ENCODE measurements around the gene HRH3. TPM values are rescaled to one million over a fixed set of nuclear protein-coding genes. Genes with fewer than 3 reads are reported as not detected.

HRH3 gene
- total RNA-seq, 1 donor from 2014 or later = not detected

DNA sequence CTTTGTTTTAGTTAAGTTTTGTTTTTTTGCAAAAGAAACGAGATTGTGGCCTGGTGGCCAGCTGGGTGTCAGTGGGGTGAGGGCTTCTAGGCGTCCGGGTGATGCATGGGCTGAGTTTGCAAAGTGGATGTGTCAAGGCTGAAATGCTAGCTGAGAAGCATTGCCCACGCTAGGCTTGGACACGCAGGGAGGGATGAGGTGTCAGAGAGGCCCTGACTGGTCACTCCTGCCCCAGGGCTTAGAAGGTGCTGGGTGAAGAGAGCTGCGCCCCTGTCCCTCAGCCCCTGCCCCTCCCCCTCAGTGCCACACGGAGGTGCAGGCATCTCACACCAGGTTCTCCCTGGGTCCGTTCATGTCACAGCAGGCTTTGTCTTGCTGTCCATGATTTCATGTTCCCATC, 26.4 kb upstream of the HRH3 start:
- ATAC-seq = no peak
- DNase-seq (ENCODE audit: low spot score) = no peak

DNA sequence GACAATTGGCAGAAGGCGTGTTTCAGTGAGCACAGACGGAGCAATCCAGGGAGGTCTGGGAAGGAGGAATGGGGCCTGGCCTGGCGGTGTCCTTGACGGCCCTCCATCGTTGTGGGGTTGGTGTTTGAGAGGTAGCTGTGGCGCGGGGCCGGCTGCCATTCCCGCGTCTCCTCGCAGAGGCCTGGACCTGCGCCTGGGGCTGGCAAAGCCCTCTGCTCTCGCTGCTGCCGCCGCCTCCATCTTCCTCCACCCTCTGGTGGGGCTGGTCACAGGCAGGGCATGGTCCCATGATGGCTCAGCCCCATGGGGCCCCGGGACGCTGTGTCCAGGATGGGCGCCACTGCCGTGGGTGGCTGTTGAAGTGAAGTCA, 25.8 kb upstream of the HRH3 start:
- ATAC-seq = no peak
- DNase-seq (ENCODE audit: low spot score) = no peak
- intact Hi-C loops (cut with DNase I) = no loop called here

More for the DNA sequence above, 26.4 kb upstream of the HRH3 start:
- intact Hi-C loops (cut with DNase I) = no loop called here

GRCh38 chr20:62244644-62245108, 24.6 kb upstream of the HRH3 start:
- intact Hi-C loops (cut with DNase I) = no loop called here
- ATAC-seq (no peak), DNase-seq (ENCODE audit: low spot score) (no peak)

DNA sequence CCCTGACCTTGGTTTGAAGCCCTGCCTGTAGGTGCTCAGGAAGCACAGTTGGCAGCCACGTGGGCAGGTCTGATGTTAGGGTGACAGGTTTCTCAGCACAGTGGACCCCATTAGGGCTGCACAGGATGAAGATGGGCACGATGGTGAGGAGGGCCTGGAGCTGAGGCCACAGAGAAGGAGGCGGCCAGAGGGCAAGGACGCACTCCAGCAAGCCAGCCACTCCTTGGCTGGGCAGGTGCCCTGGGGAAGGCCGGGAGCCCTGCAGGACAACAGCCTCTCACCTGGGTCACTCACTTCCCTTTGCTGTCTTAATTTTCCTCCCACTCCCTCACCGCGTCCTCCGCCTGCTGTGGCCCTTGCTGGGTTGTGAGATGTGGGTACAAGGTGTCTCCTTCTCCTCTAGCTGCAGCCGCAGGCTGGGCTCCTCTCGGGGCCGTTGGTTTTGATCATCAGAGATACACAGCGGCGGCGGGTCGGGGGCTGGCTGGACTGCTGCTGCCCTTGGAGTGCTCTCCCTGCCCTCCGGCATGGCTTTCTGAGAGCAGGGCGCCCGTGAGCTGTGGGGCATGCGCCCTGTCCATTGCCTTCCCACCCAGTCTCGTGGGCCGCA, 23.9 kb upstream of the HRH3 start:
- DNase-seq (ENCODE audit: low spot score) = no peak
- intact Hi-C loops (cut with DNase I) = no loop called here
- no peak for ATAC-seq

GRCh38 chr20:62243106-62243505, 23.0 kb upstream of the HRH3 start:
- DNase-seq (ENCODE audit: low spot score) (no peak), ATAC-seq (no peak)
- intact Hi-C loops (cut with DNase I) = no loop called here

- DNase-seq (ENCODE audit: low spot score) (no peak), ATAC-seq (no peak)
- intact Hi-C loops (cut with DNase I) = no loop called here
Measured at GRCh38 chr20:62242176-62242575, 22.1 kb upstream of the HRH3 start.

GRCh38 chr20:62241506-62241905, 21.4 kb upstream of the HRH3 start:
- intact Hi-C loops (cut with DNase I) = no loop called here
- ATAC-seq (no peak), DNase-seq (ENCODE audit: low spot score) (no peak)

DNA sequence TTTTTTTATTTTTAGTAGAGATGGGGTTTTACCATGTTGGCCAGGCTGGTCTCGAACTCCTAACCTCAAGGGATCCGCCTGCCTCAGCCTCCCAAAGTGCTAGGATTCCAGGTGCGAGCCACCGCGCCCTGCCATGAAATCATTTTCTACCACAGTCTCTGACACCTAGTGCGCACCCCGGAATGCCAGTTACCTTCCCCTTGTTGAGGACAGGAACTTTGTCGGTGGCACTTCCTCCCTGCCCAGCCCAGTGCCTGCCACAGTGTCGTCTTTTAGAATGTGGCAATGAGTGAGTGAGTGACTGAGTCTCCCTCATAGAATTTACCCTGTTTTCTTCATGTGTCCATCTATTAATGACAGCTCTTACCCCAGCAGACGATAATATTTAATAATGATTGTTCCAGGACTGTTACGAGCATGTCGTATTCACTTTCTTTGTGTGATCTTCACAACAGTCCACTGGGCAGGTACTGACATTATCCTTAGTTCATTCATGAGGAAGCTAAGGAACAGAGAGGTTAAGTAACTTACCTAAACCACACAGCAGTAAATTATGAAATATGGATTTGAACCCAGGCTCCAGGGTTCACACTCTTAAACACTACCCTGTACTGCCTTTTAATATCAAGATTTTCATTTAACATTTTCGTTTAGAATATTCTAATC, 20.1 kb upstream of the HRH3 start:
- ATAC-seq = no peak
- DNase-seq (ENCODE audit: low spot score) = no peak

DNA sequence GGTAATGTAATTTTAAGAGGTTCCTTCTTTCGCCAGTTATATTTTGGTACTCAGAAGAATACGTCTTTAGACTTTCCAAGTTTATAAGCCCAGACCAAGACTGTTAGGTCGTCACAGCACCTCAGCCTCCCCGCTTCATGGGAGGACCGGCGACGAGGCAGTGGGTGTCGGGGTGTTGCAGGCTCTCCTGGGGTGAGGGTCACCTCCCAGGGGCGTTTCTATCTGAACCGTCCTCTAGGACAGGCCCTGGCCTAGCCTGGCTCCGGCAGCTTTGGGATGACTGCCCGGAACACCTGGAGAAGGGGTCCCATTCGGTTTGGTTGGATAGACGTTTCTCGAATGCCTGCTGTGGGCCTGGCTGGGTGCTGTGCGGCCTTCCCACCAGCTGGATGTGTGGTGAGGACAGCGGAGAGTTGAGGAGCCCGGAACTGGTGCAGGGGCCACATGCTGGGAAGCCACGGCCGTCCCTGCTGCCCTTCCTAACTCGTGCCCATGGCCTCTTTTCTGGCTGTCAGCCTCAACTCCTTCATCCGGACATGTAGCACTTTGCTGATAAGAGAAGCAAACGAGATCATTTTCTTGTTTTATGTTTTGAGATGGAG, 19.3 kb upstream of the HRH3 start:
- ATAC-seq (no peak), DNase-seq (ENCODE audit: low spot score) (no peak)
- intact Hi-C loops (cut with DNase I) = no loop called here

More for the DNA sequence above, 20.1 kb upstream of the HRH3 start:
- intact Hi-C loops (cut with DNase I) = no loop called here

DNA sequence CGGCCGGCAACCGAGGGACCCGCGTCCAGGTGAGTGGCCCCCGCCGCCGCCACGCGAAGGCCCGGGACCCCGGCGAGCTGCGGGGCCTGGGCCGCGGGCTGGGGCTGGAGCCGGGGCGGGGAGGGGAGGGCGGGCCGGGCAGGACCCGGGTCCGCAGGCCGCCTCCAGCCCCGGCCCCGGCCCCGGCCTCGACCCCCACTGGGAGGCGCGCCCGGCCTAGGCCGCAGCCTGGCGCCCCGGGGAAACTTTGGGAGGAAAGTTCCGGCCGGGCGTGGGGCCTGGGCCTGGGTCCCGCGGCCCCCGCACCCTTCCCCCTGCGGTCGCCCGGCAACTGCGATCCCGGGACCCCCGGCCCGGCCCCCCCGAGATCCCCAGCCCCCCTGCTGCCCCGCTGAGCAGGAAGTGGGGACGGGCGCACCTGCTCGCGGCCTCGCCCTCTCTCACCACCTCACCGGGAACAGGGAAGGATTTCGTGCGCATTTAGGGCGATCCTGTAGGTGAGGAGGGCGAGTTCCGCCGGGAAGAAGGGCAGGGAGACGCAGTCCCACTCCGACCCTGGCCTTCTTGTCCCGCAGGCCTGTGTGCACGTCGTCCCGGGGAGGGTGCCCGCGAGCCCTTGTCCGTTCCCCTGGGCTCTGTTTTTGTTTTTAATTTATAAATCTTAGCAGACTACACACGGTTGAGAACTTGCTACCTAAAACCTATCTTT, 18.6 kb upstream of the HRH3 start:
- no peak for ATAC-seq
- no peak for DNase-seq (ENCODE audit: low spot score)
- intact Hi-C loops (cut with DNase I) = no loop called here

DNA sequence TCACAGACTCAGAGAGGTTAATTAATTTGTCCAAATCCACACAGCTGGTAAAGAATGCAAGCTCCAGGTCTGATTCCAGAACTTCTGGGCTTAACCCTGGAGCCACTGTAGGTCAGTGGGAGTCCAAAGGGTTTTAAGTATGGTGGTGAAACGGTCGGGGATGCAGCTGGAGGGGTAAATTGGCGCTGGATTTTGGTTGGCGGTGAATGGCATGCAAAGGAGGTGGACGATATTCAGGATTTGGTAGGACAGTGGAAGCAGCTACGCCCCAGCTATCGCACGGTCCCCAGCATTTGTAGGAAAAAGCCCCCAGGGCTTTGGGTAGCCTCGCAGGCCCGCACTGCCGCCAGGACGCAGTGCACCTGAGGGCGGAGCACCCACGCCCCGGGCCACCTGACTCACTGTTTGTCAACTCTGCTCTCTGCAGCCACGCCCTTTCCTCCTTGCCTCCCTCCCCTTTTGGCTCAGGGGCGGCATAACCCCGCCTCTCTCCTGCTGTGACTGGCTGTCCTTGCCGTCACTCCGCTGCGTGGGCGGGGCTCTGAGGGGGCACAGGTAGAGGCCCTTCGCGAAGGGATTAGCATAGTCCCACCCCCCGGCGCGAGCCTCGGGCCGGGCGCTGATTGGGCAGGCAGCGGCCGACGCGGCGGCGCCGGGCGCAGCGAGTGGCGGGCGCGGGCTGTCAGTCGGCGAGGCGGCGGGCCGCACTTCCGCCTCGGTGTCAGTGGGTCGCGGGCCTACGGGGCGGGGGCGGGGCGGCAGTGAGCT, 17.9 kb upstream of the HRH3 start, which contains the start of gene OSBPL2:
OSBPL2 (plus strand) TSS at position 721 of the 768 bp plus-strand sequence. CDS start 17,664 bp downstream, outside the sequence.
- intact Hi-C loops (cut with DNase I) = no loop called here
- ATAC-seq = peak; percentile 100
- peak; percentile 100 for DNase-seq (ENCODE audit: low spot score)

GRCh38 chr20:62237514-62237800, 17.4 kb upstream of the HRH3 start:
- no peak for ATAC-seq

DNA sequence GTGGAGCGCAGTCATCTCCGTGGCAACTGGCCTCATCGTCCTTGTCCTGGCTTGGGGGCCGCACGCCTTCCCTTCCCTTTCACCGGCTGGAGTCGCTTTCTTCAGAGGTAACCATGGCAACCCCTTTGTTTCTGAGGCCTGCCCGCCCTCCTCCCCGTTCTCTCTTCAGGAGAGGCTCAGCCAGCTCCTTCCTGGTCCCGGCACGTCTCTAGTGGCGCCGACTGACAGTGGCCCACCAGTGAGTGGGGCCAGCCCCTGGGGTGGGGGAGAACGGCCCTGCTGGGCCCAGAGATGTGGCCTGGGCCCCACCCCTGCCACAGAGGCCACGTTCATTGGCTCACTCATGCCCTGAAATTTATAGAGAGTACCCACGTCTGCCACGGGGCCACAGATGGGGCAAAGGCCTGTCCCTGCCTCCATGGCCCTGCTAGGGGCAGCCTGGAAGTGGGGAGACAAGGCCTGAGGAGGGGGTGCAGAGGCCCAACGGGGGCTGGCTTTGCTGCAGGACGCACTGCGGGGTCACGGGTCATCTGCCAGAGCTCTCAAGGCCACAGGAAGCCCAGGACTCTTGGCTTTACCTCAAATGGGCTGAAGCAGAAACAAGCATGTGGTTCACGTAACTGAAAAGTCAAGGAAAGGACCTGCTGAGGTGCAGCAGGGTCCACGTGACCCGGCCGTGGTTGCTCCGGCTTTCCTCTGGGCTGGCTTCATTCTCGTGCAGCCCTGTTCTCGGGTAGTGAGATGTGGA, 16.9 kb upstream of the HRH3 start:
- ATAC-seq = no peak
- intact Hi-C loops (cut with DNase I) = no loop called here
- DNase-seq (ENCODE audit: low spot score) = no peak

More at GRCh38 chr20:62237514-62237800, 17.4 kb upstream of the HRH3 start:
- intact Hi-C loops (cut with DNase I) = no loop called here
- no peak for DNase-seq (ENCODE audit: low spot score)

GRCh38 chr20:62236200-62236599, 16.1 kb upstream of the HRH3 start:
- ATAC-seq (no peak), DNase-seq (ENCODE audit: low spot score) (no peak)
- intact Hi-C loops (cut with DNase I) = no loop called here

- intact Hi-C loops (cut with DNase I) = no loop called here
- no peak for DNase-seq (ENCODE audit: low spot score)
- no peak for ATAC-seq
Measured at GRCh38 chr20:62235777-62236157, 15.7 kb upstream of the HRH3 start.

DNA sequence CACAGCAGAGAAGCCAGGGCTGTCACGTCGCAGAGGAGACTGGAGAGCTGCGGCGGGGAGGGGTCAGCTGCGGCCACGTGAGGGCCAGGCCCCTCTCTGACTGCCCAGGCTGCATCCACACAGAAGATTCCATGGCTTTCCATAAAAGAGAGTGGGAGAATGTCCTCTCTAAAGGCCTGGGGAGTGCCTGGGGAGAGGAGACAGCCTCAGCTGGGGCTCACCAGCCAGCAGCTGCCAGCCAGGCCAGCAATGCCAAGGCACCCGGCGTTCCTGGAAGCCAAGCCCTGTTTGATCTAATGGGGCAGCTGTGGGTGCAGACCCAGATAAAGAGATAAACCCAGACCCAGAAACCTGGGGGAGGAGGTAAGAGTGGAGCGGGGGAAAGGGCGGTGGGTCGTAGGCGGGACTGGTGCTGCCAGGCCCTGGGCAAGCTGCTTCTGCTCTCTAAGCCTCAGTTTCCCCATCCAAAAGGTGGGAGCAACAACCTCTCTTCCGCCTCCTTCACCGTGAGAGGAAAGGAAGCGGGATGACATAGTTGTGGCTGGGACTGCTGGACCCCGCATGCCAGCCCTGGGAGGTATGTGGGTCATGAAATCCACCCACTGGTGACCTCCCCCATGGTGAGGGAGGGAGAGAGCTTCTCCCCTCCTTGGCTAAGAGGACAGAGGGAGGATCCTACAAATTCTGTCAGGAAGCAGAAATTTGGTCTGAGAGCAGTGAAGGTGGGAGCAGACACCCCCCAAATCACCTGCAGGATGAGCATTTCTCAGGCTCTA, 15.1 kb upstream of the HRH3 start:
- DNase-seq (ENCODE audit: low spot score) (no peak), ATAC-seq (no peak)
- intact Hi-C loops (cut with DNase I) = no loop called here

GRCh38 chr20:62234339-62234738, 14.3 kb upstream of the HRH3 start:
- ATAC-seq (no peak), DNase-seq (ENCODE audit: low spot score) (no peak)
- intact Hi-C loops (cut with DNase I) = no loop called here

GRCh38 chr20:62233684-62234083, 13.6 kb upstream of the HRH3 start:
- DNase-seq (ENCODE audit: low spot score) (no peak), ATAC-seq (no peak)
- intact Hi-C loops (cut with DNase I) = no loop called here
